HepG2 (cell line): Measurements from ENCODE around the gene LIN7A. TPM values are rescaled to one million over a fixed set of nuclear protein-coding genes. Genes with fewer than 3 reads are reported as not detected.

Source experiments
- AGO1 ChIP-seq: fragments of 200-400 bp; formaldehyde crosslinking; IDR thresholded peaks from 2 replicates; pipeline ENCODE4 v1.6.1; 2017; ENCODE audit warnings: mild to moderate bottlenecking, low read depth, low read length, moderate library complexity; ENCODE audit not compliant: poor library complexity, severe bottlenecking
- ATAD3A ChIP-seq: sonication (generic); formaldehyde crosslinking; IDR thresholded peaks from 2 replicates; pipeline ENCODE4 v1.4.0; 2020; ENCODE audit warnings: missing genetic modification reagents
- DR1 ChIP-seq: sonication (generic); formaldehyde crosslinking; IDR thresholded peaks from 2 replicates; pipeline ENCODE4 v1.8.0; 2021; ENCODE audit warnings: mild to moderate bottlenecking, missing genetic modification reagents, inconsistent platforms
- FIP1L1 ChIP-seq: fragments of 200-400 bp; formaldehyde crosslinking; IDR thresholded peaks from 2 replicates; pipeline ENCODE4 v1.6.1; 2018; ENCODE audit warnings: low read depth, mild to moderate bottlenecking, low read length, moderate library complexity, borderline replicate concordance; ENCODE audit not compliant: insufficient read depth
- GATA4 ChIP-seq: sonication (generic); IDR thresholded peaks from 2 replicates; pipeline ENCODE4 v1.6.1; 2016; ENCODE audit warnings: antibody characterized with exemption, low read depth, borderline replicate concordance
- HOXA9 ChIP-seq: sonication (generic); formaldehyde crosslinking; IDR thresholded peaks from 2 replicates; pipeline ENCODE4 v1.8.1; 2022; ENCODE audit warnings: missing genetic modification reagents, mild to moderate bottlenecking, moderate library complexity, borderline replicate concordance
- MAFF ChIP-seq: IDR thresholded peaks from 2 replicates; pipeline ENCODE4 v1.6.1; 2011; ENCODE audit warnings: low read depth, low read length, improper control_type of control experiment
- NCOA5 ChIP-seq: sonication (generic); formaldehyde crosslinking; IDR thresholded peaks from 2 replicates; pipeline ENCODE4 v1.4.0; 2020; ENCODE audit warnings: missing genetic modification reagents
- NR2C2 ChIP-seq: sonication (generic); formaldehyde crosslinking; IDR thresholded peaks from 2 replicates; pipeline ENCODE4 v1.4.0; 2020; ENCODE audit warnings: missing genetic modification reagents, mild to moderate bottlenecking, moderate library complexity, borderline replicate concordance
- RAD21 ChIP-seq: fragments of 450-650 bp; formaldehyde crosslinking; IDR thresholded peaks from 2 replicates; pipeline ENCODE4 v1.5.0; 2020; ENCODE audit warnings: mild to moderate bottlenecking
- ZBTB1 ChIP-seq: sonication (generic); formaldehyde crosslinking; IDR thresholded peaks from 2 replicates; pipeline ENCODE4 v1.4.0; 2020; ENCODE audit warnings: missing genetic modification reagents, borderline replicate concordance
- ZFP90 ChIP-seq: sonication (generic); formaldehyde crosslinking; IDR thresholded peaks from 2 replicates; pipeline ENCODE4 v1.8.0; 2022; ENCODE audit warnings: missing genetic modification reagents, mild to moderate bottlenecking, inconsistent platforms, borderline replicate concordance
- ZHX2 ChIP-seq, 2 experiments: sonication (generic) in 1 of 2; formaldehyde crosslinking in 1 of 2; IDR thresholded peaks; 2 replicates each; pipeline versions ENCODE4 v1.6.1 to v1.9.0; 2014 to 2022; ENCODE audit warnings: antibody characterized with exemption in 1 of 2, borderline replicate concordance in 1 of 2, inconsistent platforms in 1 of 2, low read depth in 1 of 2, missing genetic modification reagents in 1 of 2
- ZMYM3 ChIP-seq: sonication (generic); formaldehyde crosslinking; IDR thresholded peaks from 2 replicates; pipeline ENCODE4 v1.5.1; 2020; ENCODE audit warnings: mild to moderate bottlenecking, missing genetic modification reagents
- ZNF3 ChIP-seq: IDR thresholded peaks from 2 replicates; pipeline ENCODE4 v1.7.0; 2017; ENCODE audit warnings: inconsistent platforms
- ZNF451 ChIP-seq: sonication (generic); formaldehyde crosslinking; IDR thresholded peaks from 2 replicates; pipeline ENCODE4 v1.5.0; 2020; ENCODE audit warnings: mild to moderate bottlenecking, missing genetic modification reagents
- ZSCAN22 ChIP-seq: sonication (generic); formaldehyde crosslinking; IDR thresholded peaks from 2 replicates; pipeline ENCODE4 v1.4.0; 2020; ENCODE audit warnings: mild to moderate bottlenecking, missing genetic modification reagents
- ZSCAN30 ChIP-seq: sonication (generic); formaldehyde crosslinking; IDR thresholded peaks from 2 replicates; pipeline ENCODE4 v1.5.0; 2020; ENCODE audit warnings: mild to moderate bottlenecking, missing genetic modification reagents
- polyA plus RNA-seq, 8 experiments: library from polyadenylated mRNA; depleted of rRNA in 3 of 8; stranded (reverse) in 7 of 8; unstranded in 1 of 8; fragments of >200 nt; fragmentation: Illumina TruSeq in 4 of 8; extraction: Trizol in 4 of 8; gene quantifications; 2 replicates each; pipeline versions ENCODE4 v1.2.1 to v1.2.3, GENCODE V29; 2011 to 2016; ENCODE audit warnings: low read depth in 4 of 8, missing spikeins in 1 of 8, mixed read lengths in 1 of 8; ENCODE audit not compliant: insufficient read depth in 1 of 8
- total RNA-seq, 5 experiments: library from RNA; depleted of rRNA; stranded (reverse); fragments of >200 nt; fragmentation: Illumina TruSeq; extraction: Trizol; gene quantifications; 2 replicates each; pipeline ENCODE4 v1.2.3, GENCODE V29; 2016; ENCODE audit warnings: low read depth in 1 of 5
- TF ChIP-seq, protein P1 (sequence below), 2 experiments: sonication (generic) in 1 of 2; formaldehyde crosslinking in 1 of 2; IDR thresholded peaks; 2 replicates each; pipeline versions ENCODE4 v1.4.0 to v1.6.1; 2018 to 2020; ENCODE audit warnings: missing genetic modification reagents in 2 of 2, borderline replicate concordance in 1 of 2, low read depth in 1 of 2, mild to moderate bottlenecking in 1 of 2, missing biosample characterization in 1 of 2
- TF ChIP-seq, protein P2 (sequence below): IDR thresholded peaks from 2 replicates; pipeline ENCODE4 v1.6.1; 2012; ENCODE audit warnings: inconsistent platforms
- TF ChIP-seq, protein P3 (sequence below): sonication (generic); formaldehyde crosslinking; IDR thresholded peaks from 2 replicates; pipeline ENCODE4 v1.8.1; 2023; ENCODE audit warnings: mild to moderate bottlenecking, missing genetic modification reagents

The LIN7A gene
- total and polyA plus RNA-seq, 2 of the 13 experiments (the other 11 are each of a cell fraction or from before 2014, with no cell fraction given) = 18.5 to 19.2 TPM

DNA sequence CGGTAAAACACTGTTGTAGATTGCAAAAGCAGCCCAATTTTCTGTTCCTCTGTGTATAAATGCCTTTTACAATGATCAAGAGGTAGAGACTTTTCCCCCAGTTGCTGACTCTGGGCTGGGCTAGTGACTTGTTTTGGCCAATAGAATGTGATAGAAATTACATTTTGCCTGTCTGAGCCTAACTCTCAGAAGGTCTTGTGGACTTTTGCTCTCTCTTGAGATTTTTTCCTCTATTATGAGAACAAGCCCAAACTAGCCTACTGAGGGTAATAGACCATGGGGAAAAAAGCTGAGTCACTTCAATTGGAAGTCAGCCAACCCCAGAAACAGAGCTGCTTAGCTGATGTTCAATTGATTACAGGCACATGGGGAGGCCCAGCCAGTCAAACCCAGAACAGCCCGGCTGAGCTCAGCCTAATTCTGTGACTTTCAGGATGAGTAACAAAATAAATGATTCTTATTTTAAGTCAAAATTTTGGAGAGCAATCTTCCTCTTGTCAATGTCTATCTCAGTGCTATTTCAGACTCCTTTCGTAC lies 159.7 kb downstream of the LIN7A start (continued):
- 0 out of 2 replicates have a peak, but pooled peaks have one; percentile 17 for TF ChIP-seq NR2C2
- TF ChIP-seq, protein P1, sequence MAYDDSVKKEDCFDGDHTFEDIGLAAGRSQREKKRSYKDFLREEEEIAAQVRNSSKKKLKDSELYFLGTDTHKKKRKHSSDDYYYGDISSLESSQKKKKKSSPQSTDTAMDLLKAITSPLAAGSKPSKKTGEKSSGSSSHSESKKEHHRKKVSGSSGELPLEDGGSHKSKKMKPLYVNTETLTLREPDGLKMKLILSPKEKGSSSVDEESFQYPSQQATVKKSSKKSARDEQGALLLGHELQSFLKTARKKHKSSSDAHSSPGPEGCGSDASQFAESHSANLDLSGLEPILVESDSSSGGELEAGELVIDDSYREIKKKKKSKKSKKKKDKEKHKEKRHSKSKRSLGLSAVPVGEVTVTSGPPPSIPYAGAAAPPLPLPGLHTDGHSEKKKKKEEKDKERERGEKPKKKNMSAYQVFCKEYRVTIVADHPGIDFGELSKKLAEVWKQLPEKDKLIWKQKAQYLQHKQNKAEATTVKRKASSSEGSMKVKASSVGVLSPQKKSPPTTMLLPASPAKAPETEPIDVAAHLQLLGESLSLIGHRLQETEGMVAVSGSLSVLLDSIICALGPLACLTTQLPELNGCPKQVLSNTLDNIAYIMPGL (CRISPR knock-in tag; IDR thresholded peaks at IDR 0.05; ENCODE audit: borderline replicate concordance in 1 of 2, low read depth in 1 of 2) = no peak; a peak in 1 of 4 replicates
- no peak for TF ChIP-seq ZHX2 (IDR thresholded peaks at IDR 0.05; ENCODE audit: low read depth)
- no peak for TF ChIP-seq ZHX2 (CRISPR knock-in tag; IDR thresholded peaks at IDR 0.05; ENCODE audit: borderline replicate concordance)
- TF ChIP-seq ATAD3A = no peak
- TF ChIP-seq, protein P2, sequence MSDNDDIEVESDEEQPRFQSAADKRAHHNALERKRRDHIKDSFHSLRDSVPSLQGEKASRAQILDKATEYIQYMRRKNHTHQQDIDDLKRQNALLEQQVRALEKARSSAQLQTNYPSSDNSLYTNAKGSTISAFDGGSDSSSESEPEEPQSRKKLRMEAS = peak; percentile 85
- no peak for TF ChIP-seq DR1 (CRISPR knock-in tag)
- no peak for TF ChIP-seq NCOA5 (CRISPR knock-in tag)
- no peak for TF ChIP-seq ZSCAN22 (CRISPR knock-in tag)
- no peak for TF ChIP-seq FIP1L1
- TF ChIP-seq RAD21 = no peak
- TF ChIP-seq HOXA9 (CRISPR knock-in tag) = no peak
- no peak for TF ChIP-seq ZBTB1 (CRISPR knock-in tag)
- peak; percentile 96 for TF ChIP-seq MAFF
- no peak for TF ChIP-seq AGO1
- no peak for TF ChIP-seq ZMYM3 (CRISPR knock-in tag)
- TF ChIP-seq, protein P3, sequence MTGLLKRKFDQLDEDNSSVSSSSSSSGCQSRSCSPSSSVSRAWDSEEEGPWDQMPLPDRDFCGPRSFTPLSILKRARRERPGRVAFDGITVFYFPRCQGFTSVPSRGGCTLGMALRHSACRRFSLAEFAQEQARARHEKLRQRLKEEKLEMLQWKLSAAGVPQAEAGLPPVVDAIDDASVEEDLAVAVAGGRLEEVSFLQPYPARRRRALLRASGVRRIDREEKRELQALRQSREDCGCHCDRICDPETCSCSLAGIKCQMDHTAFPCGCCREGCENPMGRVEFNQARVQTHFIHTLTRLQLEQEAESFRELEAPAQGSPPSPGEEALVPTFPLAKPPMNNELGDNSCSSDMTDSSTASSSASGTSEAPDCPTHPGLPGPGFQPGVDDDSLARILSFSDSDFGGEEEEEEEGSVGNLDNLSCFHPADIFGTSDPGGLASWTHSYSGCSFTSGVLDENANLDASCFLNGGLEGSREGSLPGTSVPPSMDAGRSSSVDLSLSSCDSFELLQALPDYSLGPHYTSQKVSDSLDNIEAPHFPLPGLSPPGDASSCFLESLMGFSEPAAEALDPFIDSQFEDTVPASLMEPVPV (CRISPR knock-in tag) = no peak
- no peak for TF ChIP-seq ZFP90 (CRISPR knock-in tag)
- no peak for TF ChIP-seq ZSCAN30 (CRISPR knock-in tag)
- TF ChIP-seq ZNF451 (CRISPR knock-in tag) = no peak
- no peak for TF ChIP-seq ZNF3 (CRISPR knock-in tag)
- TF ChIP-seq GATA4 = no peak
